ENCODE results near the gene PFN1. TPM values are rescaled to one million over a fixed set of nuclear protein-coding genes. Genes with fewer than 3 reads are reported as not detected.

The PFN1 gene
- total RNA-seq, 1 experiment from 2014 or later = 1,213 TPM

GRCh38 chr17:4965311-4965986 is 17.1 kb upstream of the PFN1 start:
- Histone ChIP-seq H4K20me1 (ENCODE audit: insufficient read depth) (no peaks in the 10 kb centered on the region), H3K4me3 (replicated peaks in 1 of 2; ENCODE audit: low read depth in 1 of 2, low read length in 2 of 2) (no peak overlapping the region), H3K27ac (ENCODE audit: low read depth, low read length) (peak overlapping the region; percentile 96; the same call in 1 of the 2 replicates), H3K79me2 (ENCODE audit: insufficient read depth, low read length) (peaks cover 17% of the 10 kb centered on the region; the same call in 1 of the 2 replicates), H3K9ac (ENCODE audit: low read length) (no peak overlapping the region), H3K36me3 (ENCODE audit: control insufficient read depth in 1 of 2, insufficient read depth in 2 of 2, low read length in 2 of 2) (peaks cover 0 to 13% of the 10 kb centered on the region in 2 experiments; a peak in 2 of 4 replicates), H2AFZ (ENCODE audit: low read depth, low read length, poor library complexity, severe bottlenecking) (no peak overlapping the region), H3K4me1 (ENCODE audit: control insufficient read depth in 1 of 2, insufficient read depth in 2 of 2, low read length in 2 of 2) (peaks cover 20 to 36% of the 10 kb centered on the region in 2 experiments), H3K4me2 (ENCODE audit: low read length) (peak overlapping the region; percentile 84; the same call in 1 of the 2 replicates), H3K9me3 (ENCODE audit: control insufficient read depth in 1 of 2, insufficient read depth in 1 of 2, low read depth in 1 of 2, low read length in 2 of 2) (no peaks in the 10 kb centered on the region), H3K27me3 (ENCODE audit: insufficient read depth, low read length) (no peaks in the 10 kb centered on the region), H3K9me2 (ENCODE audit: insufficient read depth) (no peaks in the 10 kb centered on the region)
- ChIA-PET CTCF (no interaction called here), POLR2A (interaction anchor here (1.0 to 5.0 kb wide), 6 partner anchors 12 to 26 kb away, joined by 3 to 45 read pairs (median 14); partner anchors contain the start of genes ENO3, PFN1, RNF167 and SLC25A11), RAD21 (ENCODE audit: low non-redundant PET in 1 of 2, low total read pairs in 2 of 2, uncharacterized antibody in 2 of 2, unreplicated experiment in 2 of 2) (no interaction called here)
- no peak for DNase-seq (ENCODE audit: low read depth, low spot score)
- intact Hi-C loops (cut with micrococcal nuclease) = no loop called here
- no peak for TF ChIP-seq YY1 (IDR thresholded peaks at IDR 0.05; ENCODE audit: extremely low read depth, insufficient replicate concordance, low read depth, low read length)
- no peak for TF ChIP-seq FOSL1 (IDR thresholded peaks at IDR 0.05; ENCODE audit: low read depth)
- no peak for TF ChIP-seq POLR2AphosphoS5 (IDR thresholded peaks at IDR 0.05; ENCODE audit: low read depth, low read length)
- no peak for TF ChIP-seq SIN3A (IDR thresholded peaks at IDR 0.05; ENCODE audit: low read depth)
- TF ChIP-seq JUND (IDR thresholded peaks at IDR 0.05) = no peak
- TF ChIP-seq CEBPB (IDR thresholded peaks at IDR 0.05; ENCODE audit: low read depth) = no peak
- no peak for TF ChIP-seq CBX3 (IDR thresholded peaks at IDR 0.05; ENCODE audit: low read depth)
- no peak for TF ChIP-seq POLR2A (IDR thresholded peaks at IDR 0.05; ENCODE audit: borderline replicate concordance, extremely low read depth, insufficient read depth, insufficient read length)
- TF ChIP-seq TCF7L2 (IDR thresholded peaks at IDR 0.05; ENCODE audit: borderline replicate concordance, extremely low read depth, insufficient read depth, insufficient read length) = no peak
- TF ChIP-seq ZNF274 (IDR thresholded peaks at IDR 0.05; ENCODE audit: low read depth, low read length) = no peak
- TF ChIP-seq ELF1 (IDR thresholded peaks at IDR 0.05; ENCODE audit: borderline replicate concordance, low read depth) = no peak
- BruUV-seq (replicated peaks) = no TSS peak
- ATAC-seq = no peak

Measured in HCT116 (cell line).